GM12878 (cell line): ENCODE data around the gene DNAJC3. TPM values are rescaled to one million over a fixed set of nuclear protein-coding genes. Genes with fewer than 3 reads are reported as not detected.

ENCODE experiments used
- ATAC-seq: fragments of 200-7000 bp; cut with Tn5 transposase; 3 replicates; pipeline ENCODE4 v1.9.1; 2020; ENCODE audit warnings: mild to moderate bottlenecking, moderate library complexity
- BruUV-seq: library from RNA; stranded (reverse); fragments of 400-500 nt; replicated peaks from 2 replicates; lab custom pipeline; 2021; lab: Mats Ljungman, UMichigan
- CTCF ChIA-PET: fragments of 300-600 bp; sonication (Branson Sonifier 250); formaldehyde crosslinking; extraction: SDS; loops from one replicate; lab custom pipeline; 2021; ENCODE audit warnings: inconsistent platforms; lab: Yijun Ruan, JAX
- POLR2A ChIA-PET: fragments of 350-600 bp; formaldehyde crosslinking; extraction: SDS; loops from one replicate; lab custom pipeline; 2021; ENCODE audit warnings: inconsistent platforms; lab: Charles Lee
- RAD21 ChIA-PET: fragments of 300-600 bp; sonication (Branson Sonifier 250); formaldehyde crosslinking; loops from one replicate; lab custom pipeline; 2023; ENCODE audit warnings: antibody characterized with exemption; ENCODE audit not compliant: unreplicated experiment; lab: Charles Lee
- SMC1A ChIA-PET: fragments of 300-600 bp; sonication (Branson Sonifier 250); formaldehyde crosslinking; loops from one replicate; lab custom pipeline; 2023; ENCODE audit not compliant: unreplicated experiment, uncharacterized antibody; lab: Charles Lee
- DNase-seq: peaks from one replicate; pipeline ENCODE4 v3.0.0-alpha.2; 2011; ENCODE audit warnings: low read depth, low spot score
- FAIRE-seq: peaks from 3 replicates; lab custom pipeline; 2011; peaks lifted over from hg19 to GRCh38; lab: Jason Lieb, UNC
- H2AFZ ChIP-seq: 2 replicates; pipeline ENCODE4 v1.6.0; 2011; ENCODE audit warnings: low read depth, low read length, control low read depth; ENCODE audit not compliant: control insufficient read depth
- H3K27ac ChIP-seq: 2 replicates; pipeline ENCODE4 v1.5.1; 2011; ENCODE audit warnings: control low read depth; ENCODE audit not compliant: control insufficient read depth, insufficient read depth
- H3K27me3 ChIP-seq, 2 experiments: replicated peaks in 1 of 2; 2 replicates each; pipeline versions ENCODE4 v1.6.0 to v1.6.1; 2011; ENCODE audit warnings: low read length in 1 of 2; ENCODE audit not compliant: control insufficient read depth in 2 of 2, insufficient read depth in 2 of 2
- H3K36me3 ChIP-seq, 2 experiments: 2 replicates each; pipeline ENCODE4 v1.5.1; 2011; ENCODE audit warnings: low read length in 1 of 2; ENCODE audit not compliant: control insufficient read depth in 2 of 2, insufficient read depth in 2 of 2
- H3K4me1 ChIP-seq: 2 replicates; pipeline ENCODE4 v1.6.1; 2011; ENCODE audit warnings: mild to moderate bottlenecking, low read length, moderate library complexity, mixed read lengths; ENCODE audit not compliant: control insufficient read depth, insufficient read depth
- H3K4me2 ChIP-seq: 2 replicates; pipeline ENCODE4 v1.6.0; 2011; ENCODE audit warnings: control low read depth; ENCODE audit not compliant: control insufficient read depth, insufficient read depth
- H3K4me3 ChIP-seq: fragments of 200-600 bp; sonication (generic); 2 replicates; pipeline ENCODE4 v1.5.1; 2016
- H3K79me2 ChIP-seq: 2 replicates; pipeline ENCODE4 v1.6.0; 2011; ENCODE audit warnings: low read length; ENCODE audit not compliant: control insufficient read depth, insufficient read depth
- H3K9ac ChIP-seq: 2 replicates; pipeline ENCODE4 v1.8.0; 2011; ENCODE audit warnings: low read length, control low read depth, mixed read lengths; ENCODE audit not compliant: control insufficient read depth, insufficient read depth
- H3K9me3 ChIP-seq: replicated peaks from 3 replicates; pipeline ENCODE4 v1.5.1; 2011; ENCODE audit warnings: mild to moderate bottlenecking, low read length; ENCODE audit not compliant: control insufficient read depth, insufficient read depth
- H4K20me1 ChIP-seq: 2 replicates; pipeline ENCODE4 v1.6.0; 2011; ENCODE audit not compliant: control insufficient read depth, insufficient read depth
- BACH1 ChIP-seq: fragments of 450-650 bp; IDR thresholded peaks from 2 replicates; pipeline ENCODE4 v1.6.1; 2017; ENCODE audit warnings: mild to moderate bottlenecking, borderline replicate concordance
- E2F4 ChIP-seq: IDR thresholded peaks from 2 replicates; pipeline ENCODE4 v1.6.1; 2012; ENCODE audit warnings: low read depth, low read length, improper control_type of control experiment
- EP300 ChIP-seq, 2 experiments: fragments of 150-350 bp in 1 of 2; IDR thresholded peaks; 2 replicates each; pipeline ENCODE4 v1.6.1; 2011 to 2012; ENCODE audit warnings: low read depth in 2 of 2, low read length in 2 of 2, borderline replicate concordance in 1 of 2, improper control_type of control experiment in 1 of 2, inconsistent platforms in 1 of 2; ENCODE audit not compliant: control insufficient read depth in 1 of 2
- MTA3 ChIP-seq: IDR thresholded peaks from 2 replicates; pipeline ENCODE4 v1.6.1; 2012; ENCODE audit warnings: low read length, inconsistent platforms, borderline replicate concordance
- PML ChIP-seq: IDR thresholded peaks from 2 replicates; pipeline ENCODE4 v1.6.1; 2012; ENCODE audit warnings: low read length, inconsistent platforms
- PRDM15 ChIP-seq: fragments of 450-650 bp; formaldehyde crosslinking; IDR thresholded peaks from 2 replicates; pipeline ENCODE4 v1.4.0; 2020; ENCODE audit warnings: mild to moderate bottlenecking, moderate library complexity
- SMAD1 ChIP-seq: fragments of 450-650 bp; IDR thresholded peaks from 2 replicates; pipeline ENCODE4 v1.6.1; 2018; ENCODE audit warnings: mild to moderate bottlenecking, low read depth; ENCODE audit not compliant: partially characterized antibody
- SREBF2 ChIP-seq: IDR thresholded peaks from 2 replicates; pipeline ENCODE4 v1.6.1; 2012; ENCODE audit warnings: mild to moderate bottlenecking, low read length
- SUZ12 ChIP-seq: fragments of 200-600 bp; sonication (generic); IDR thresholded peaks from one replicate; pipeline ENCODE4 v1.6.1; 2018; ENCODE audit warnings: antibody characterized with exemption, mild to moderate bottlenecking; ENCODE audit not compliant: unreplicated experiment
- WGBS: methylation state at CpG from one replicate; pipeline ENCODE4 v1.1.6; 2016; ENCODE audit warnings: low lambda C conversion rate; ENCODE audit not compliant: insufficient replicate concordance, insufficient coverage; ENCODE audit errors: missing lambda C conversion rate; 5-methylcytosine and 5-hydroxymethylcytosine counted together
- in situ Hi-C: fragments of 300-500 bp; cut with MboI; formaldehyde crosslinking; loops from 9 replicates; pipeline ENCODE4 v1.14.3; 2018; ENCODE audit warnings: mixed read lengths
- intact Hi-C: fragments of 100-400 bp; cut with micrococcal nuclease; formaldehyde crosslinking; loops from one replicate; pipeline ENCODE4 v1.14.2; 2022; ENCODE audit not compliant: unreplicated experiment
- polyA plus RNA-seq, 11 experiments: library from polyadenylated mRNA; depleted of rRNA in 4 of 11; unstranded in 6 of 11; stranded (reverse) in 5 of 11; fragments of >200 nt; fragmentation: Nextera tagmentation in 4 of 11; fragmentation: Illumina TruSeq in 1 of 11; extraction: Ambion mirVana in 4 of 11; extraction: Trizol in 1 of 11; gene quantifications; 1 replicate in 1 of 11; 2 replicates in 10 of 11; pipeline versions ENCODE4 v1.2.1 to v1.2.3, GENCODE V29; 2011 to 2016; ENCODE audit warnings: inconsistent platforms in 2 of 11, missing spikeins in 2 of 11, low read depth in 1 of 11
- total RNA-seq, 4 experiments: library from RNA; depleted of rRNA in 3 of 4; stranded (reverse); fragments of >200 nt in 3 of 4; fragmentation: Illumina TruSeq in 1 of 4; extraction: Trizol in 1 of 4; gene quantifications; 2 replicates each; pipeline versions ENCODE4 v1.2.1 to v1.2.3, GENCODE V29; 2013 to 2021
- TF ChIP-seq, protein P1 (sequence below): fragments of 450-650 bp; IDR thresholded peaks from 2 replicates; pipeline ENCODE4 v1.6.1; 2016; ENCODE audit warnings: mild to moderate bottlenecking, moderate library complexity, borderline replicate concordance
- TF ChIP-seq, protein P2 (sequence below): IDR thresholded peaks from 2 replicates; pipeline ENCODE4 v1.6.1; 2011; ENCODE audit warnings: low read depth, low read length, improper control_type of control experiment, borderline replicate concordance
- TF ChIP-seq, protein P3 (sequence below): IDR thresholded peaks from 2 replicates; pipeline ENCODE4 v1.6.1; 2012; ENCODE audit warnings: low read depth, low read length, improper control_type of control experiment

The DNAJC3 gene
- total and polyA plus RNA-seq, 10 of the 15 experiments (the other 5 are each of a cell fraction or from before 2014, with no cell fraction given) = 9.3 to 37.4 (median 19.0) TPM

- Histone ChIP-seq H3K4me3 (no peak overlapping the region), H3K9me3 (no peaks in the 10 kb centered on the region; the same call in 1 of the 3 replicates), H3K9ac (no peak overlapping the region), H3K36me3 (no peaks in the 10 kb centered on the region), H3K4me1 (no peaks in the 10 kb centered on the region), H3K79me2 (no peaks in the 10 kb centered on the region), H2AFZ (no peak overlapping the region), H4K20me1 (no peaks in the 10 kb centered on the region), H3K27me3 (no peaks in the 10 kb centered on the region), H3K27ac (no peak overlapping the region), H3K4me2 (no peak overlapping the region)
- 78% methylated on average over 5 of the region's 5 CpGs for WGBS
- CTCF ChIA-PET = interaction anchor here (0.6 to 1.5 kb wide), 2 partner anchors 109 to 185 kb away, joined by 3 to 4 read pairs; no protein-coding TSS in a partner anchor
- ATAC-seq (no peak), DNase-seq (no peak), FAIRE-seq (no peak)
- intact Hi-C loops (no loop called here), in situ Hi-C loops (no loop called here)
- SMC1A ChIA-PET = interaction anchor here (1.1 kb wide), 1 partner anchor 137 kb away, joined by 3 read pairs; no protein-coding TSS in a partner anchor
- POLR2A ChIA-PET = no interaction called here
- RAD21 ChIA-PET = no interaction called here
- no TSS peak for BruUV-seq
- TF ChIP-seq SREBF2 = no peak
- no peak for TF ChIP-seq E2F4
- TF ChIP-seq, protein P1, sequence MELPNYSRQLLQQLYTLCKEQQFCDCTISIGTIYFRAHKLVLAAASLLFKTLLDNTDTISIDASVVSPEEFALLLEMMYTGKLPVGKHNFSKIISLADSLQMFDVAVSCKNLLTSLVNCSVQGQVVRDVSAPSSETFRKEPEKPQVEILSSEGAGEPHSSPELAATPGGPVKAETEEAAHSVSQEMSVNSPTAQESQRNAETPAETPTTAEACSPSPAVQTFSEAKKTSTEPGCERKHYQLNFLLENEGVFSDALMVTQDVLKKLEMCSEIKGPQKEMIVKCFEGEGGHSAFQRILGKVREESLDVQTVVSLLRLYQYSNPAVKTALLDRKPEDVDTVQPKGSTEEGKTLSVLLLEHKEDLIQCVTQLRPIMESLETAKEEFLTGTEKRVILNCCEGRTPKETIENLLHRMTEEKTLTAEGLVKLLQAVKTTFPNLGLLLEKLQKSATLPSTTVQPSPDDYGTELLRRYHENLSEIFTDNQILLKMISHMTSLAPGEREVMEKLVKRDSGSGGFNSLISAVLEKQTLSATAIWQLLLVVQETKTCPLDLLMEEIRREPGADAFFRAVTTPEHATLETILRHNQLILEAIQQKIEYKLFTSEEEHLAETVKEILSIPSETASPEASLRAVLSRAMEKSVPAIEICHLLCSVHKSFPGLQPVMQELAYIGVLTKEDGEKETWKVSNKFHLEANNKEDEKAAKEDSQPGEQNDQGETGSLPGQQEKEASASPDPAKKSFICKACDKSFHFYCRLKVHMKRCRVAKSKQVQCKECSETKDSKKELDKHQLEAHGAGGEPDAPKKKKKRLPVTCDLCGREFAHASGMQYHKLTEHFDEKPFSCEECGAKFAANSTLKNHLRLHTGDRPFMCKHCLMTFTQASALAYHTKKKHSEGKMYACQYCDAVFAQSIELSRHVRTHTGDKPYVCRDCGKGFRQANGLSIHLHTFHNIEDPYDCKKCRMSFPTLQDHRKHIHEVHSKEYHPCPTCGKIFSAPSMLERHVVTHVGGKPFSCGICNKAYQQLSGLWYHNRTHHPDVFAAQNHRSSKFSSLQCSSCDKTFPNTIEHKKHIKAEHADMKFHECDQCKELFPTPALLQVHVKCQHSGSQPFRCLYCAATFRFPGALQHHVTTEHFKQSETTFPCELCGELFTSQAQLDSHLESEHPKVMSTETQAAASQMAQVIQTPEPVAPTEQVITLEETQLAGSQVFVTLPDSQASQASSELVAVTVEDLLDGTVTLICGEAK = no peak
- no peak for TF ChIP-seq PRDM15
- no peak for TF ChIP-seq MTA3
- no peak for TF ChIP-seq PML
- no peak for TF ChIP-seq SMAD1
- TF ChIP-seq EP300 (IDR thresholded peaks at IDR 0.05; ENCODE audit: borderline replicate concordance in 1 of 2, control insufficient read depth in 1 of 2, low read depth in 2 of 2, low read length in 2 of 2) = no peak
- TF ChIP-seq, protein P2, sequence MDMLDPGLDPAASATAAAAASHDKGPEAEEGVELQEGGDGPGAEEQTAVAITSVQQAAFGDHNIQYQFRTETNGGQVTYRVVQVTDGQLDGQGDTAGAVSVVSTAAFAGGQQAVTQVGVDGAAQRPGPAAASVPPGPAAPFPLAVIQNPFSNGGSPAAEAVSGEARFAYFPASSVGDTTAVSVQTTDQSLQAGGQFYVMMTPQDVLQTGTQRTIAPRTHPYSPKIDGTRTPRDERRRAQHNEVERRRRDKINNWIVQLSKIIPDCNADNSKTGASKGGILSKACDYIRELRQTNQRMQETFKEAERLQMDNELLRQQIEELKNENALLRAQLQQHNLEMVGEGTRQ = no peak
- TF ChIP-seq BACH1 = no peak
- no peak for TF ChIP-seq SUZ12
- TF ChIP-seq, protein P3, sequence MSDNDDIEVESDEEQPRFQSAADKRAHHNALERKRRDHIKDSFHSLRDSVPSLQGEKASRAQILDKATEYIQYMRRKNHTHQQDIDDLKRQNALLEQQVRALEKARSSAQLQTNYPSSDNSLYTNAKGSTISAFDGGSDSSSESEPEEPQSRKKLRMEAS = no peak
Observed at GRCh38 chr13:95809429-95809828, 132.5 kb downstream of the DNAJC3 start.
